Loucy (cell line): ENCODE data around the gene EIF4H.

ENCODE experiments used
- EZH2phosphoT487 ChIP-seq: fragments of 200-600 bp; IDR thresholded peaks from 2 replicates; pipeline ENCODE4 v1.6.1; 2018; ENCODE audit warnings: antibody characterized with exemption, mild to moderate bottlenecking, moderate library complexity, borderline replicate concordance
- TF ChIP-seq, protein P1 (sequence below): fragments of 200-600 bp; sonication (generic); conservative IDR thresholded peaks from 2 replicates; pipeline ENCODE4 v1.5.1; 2014; ENCODE audit warnings: mild to moderate bottlenecking, antibody characterized with exemption, low read length

DNA sequence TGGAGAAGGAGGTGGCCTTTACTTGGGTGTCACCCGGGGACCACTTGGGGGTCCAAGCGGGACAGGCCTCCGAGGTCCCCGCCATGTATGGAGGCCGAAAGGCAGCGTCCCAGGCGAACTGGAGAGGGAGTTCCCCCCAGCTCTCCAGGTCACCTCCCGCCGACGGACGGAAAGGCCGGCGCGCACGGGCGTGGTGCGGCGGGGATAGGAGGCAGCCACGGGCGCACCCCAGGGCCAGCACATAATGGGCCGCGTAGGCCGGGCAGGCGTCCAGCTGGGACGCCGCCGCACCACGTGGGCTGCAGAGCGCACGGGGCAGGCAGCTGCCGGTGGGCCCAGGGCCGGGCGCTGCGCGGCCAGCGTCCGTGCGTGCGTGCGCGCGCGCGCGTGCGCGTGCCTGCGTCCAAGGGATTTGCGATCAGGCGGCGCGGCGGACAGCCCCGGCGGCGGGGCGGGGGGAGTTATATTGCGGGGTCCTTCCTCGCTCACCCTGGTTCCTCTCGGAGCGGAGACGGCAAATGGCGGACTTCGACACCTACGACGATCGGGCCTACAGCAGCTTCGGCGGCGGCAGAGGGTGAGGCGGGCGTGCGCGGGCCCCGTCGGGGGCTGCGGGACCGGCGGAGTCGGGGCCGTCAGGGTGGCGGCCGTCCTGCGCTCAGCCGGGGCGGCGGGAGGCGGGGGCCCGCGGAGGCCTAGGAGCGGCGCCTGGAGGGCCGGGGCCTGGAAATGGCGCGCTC is at the start of gene EIF4H:
- TF ChIP-seq, protein P1, sequence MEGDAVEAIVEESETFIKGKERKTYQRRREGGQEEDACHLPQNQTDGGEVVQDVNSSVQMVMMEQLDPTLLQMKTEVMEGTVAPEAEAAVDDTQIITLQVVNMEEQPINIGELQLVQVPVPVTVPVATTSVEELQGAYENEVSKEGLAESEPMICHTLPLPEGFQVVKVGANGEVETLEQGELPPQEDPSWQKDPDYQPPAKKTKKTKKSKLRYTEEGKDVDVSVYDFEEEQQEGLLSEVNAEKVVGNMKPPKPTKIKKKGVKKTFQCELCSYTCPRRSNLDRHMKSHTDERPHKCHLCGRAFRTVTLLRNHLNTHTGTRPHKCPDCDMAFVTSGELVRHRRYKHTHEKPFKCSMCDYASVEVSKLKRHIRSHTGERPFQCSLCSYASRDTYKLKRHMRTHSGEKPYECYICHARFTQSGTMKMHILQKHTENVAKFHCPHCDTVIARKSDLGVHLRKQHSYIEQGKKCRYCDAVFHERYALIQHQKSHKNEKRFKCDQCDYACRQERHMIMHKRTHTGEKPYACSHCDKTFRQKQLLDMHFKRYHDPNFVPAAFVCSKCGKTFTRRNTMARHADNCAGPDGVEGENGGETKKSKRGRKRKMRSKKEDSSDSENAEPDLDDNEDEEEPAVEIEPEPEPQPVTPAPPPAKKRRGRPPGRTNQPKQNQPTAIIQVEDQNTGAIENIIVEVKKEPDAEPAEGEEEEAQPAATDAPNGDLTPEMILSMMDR = no peak
- no peak for TF ChIP-seq EZH2phosphoT487
